HG02678 (cell line): ENCODE measurements around the gene LHFPL2.
"Not testable (repeated sequence)": the region's sequence is repeated elsewhere in the genome, so short reads cannot be mapped to it uniquely, and the experiment has no call there.

Experiments
- ATAC-seq: cut with Tn5 transposase; IDR thresholded peaks from one replicate; pipeline ENCODE4 v1.9.1; 2021; ENCODE audit warnings: mild to moderate bottlenecking, moderate library complexity; ENCODE audit not compliant: unreplicated experiment

Gene LHFPL2

DNA sequence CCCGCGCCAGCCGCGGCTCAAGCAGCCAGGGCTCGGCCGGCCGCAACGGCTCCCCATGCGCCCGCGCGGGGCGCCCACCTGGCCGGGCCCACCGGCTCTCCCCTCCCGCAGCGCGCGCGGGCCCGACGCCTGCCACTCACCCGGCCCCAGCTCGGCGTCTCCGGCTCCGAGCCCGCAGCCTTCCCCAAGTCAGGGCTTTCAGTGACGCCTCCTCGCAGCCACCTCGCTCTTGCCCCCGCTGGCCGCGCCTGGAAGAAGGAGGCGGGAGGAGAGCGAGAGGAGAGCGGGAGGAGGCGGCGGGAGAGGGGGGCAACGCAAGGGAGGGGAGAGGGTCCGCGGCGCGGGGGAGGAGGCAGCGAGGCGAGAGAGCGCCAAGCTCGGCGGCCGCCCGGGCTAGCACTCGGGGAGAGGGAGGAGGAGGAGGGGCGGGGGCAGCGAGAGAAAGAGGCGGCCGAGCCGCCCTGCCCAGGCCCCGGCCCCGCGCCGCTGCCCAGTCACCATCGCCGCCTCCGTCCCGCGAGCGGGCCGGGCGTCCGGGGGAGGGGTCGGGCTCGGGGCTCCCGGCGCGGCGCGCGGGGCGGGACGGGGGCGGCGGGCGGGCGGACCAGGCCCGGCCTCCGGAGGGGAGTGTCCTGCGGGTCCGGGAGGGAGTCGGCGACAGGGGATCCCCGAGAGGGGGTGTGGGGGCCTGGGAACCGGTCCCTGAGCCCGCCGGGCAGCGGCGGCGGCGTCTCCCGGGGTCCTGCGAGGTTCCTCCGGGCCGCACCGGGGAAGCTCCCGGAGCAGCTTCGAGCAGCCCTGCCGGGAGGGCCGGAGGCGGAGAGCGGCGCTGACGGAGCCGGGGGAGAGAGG lies at the start of gene LHFPL2:
TSS of gene LHFPL2 (minus strand) at position 414 of the 852 bp plus-strand sequence. CDS start 138,559 bp downstream, outside the sequence.
- peak; percentile 61 for ATAC-seq

GRCh38 chr5:78696637-78697036 lies 48.1 kb upstream of the LHFPL2 start:
- ATAC-seq = no peak

GRCh38 chr5:78696052-78696451 lies 47.5 kb upstream of the LHFPL2 start:
- not testable (repeated sequence) for ATAC-seq

GRCh38 chr5:78693339-78693738 lies 44.8 kb upstream of the LHFPL2 start:
- no peak for ATAC-seq

DNA sequence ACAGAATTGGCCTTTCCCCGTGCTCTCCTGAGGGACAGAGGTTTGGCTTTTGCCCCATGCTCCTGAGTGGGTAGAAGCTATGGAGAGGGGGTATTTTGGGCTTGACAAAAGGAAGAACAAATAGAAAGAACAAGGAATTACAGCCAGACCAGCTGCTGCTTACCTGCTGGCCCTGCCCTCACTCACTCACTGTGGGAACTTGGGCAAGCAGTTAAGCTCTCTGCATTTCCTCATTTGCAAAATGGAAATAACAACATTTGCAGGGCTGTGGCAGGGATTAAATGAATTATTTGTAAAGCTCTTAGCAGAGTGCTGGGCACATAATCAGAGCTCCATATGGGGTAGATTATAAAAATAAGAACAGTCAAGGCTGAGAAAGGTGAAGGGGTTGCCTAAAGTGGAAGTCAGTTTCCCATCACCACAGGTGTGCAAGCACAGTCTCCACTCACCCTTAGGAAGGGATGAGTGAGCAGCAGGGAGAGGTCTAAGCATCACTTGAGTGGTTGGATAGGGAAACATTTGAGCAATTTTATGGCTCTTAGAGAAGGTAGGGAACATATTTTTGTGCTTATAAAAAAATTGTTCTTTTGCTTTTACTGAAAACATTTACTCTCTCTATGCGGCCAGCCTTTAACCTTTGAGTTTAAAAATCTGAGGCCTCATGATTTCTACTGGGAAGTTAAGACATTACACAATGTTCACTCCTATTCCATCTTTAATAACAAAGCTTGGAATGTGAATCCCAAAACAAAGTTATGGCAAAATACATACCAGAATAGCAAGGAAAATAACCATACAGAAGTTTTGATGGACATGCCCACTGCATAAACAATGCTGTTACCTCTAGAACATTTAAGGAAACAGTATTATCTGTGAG lies 42.8 kb upstream of the LHFPL2 start:
- no peak for ATAC-seq

DNA sequence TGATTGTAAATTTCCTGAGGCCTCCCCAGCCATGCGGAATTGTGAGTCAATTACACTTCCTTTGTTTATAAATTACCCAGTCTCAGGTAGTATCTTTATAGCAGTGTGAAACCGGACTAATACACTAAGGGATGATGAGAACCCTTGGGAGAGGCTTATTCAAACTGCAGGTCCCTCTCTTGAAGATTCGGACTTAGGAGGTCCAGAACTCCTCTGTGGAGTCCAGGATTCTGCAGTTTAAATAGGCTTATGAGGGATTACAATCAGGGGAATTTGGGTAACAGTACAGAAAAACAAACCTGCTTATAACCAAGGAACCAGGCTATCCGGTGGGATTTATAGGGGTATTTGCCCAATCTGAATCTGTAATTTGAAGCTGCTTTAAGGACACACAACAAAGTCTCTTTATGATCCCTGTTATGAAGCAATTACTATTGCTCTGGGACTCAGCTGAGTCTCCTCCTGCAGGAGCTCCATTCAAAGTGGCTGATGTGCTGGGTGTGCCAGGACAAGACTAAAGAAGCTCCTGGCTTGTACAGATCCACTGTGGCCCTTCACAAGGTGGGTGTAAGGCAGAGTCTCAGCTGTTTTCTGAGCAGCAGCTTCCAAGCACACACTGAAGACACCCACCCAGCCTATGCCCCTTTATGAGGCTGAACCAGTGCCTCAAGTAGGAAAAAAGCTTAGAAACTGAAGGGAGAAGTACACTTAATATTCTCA lies 41.8 kb upstream of the LHFPL2 start:
- no peak for ATAC-seq

GRCh38 chr5:78689540-78690252 lies 41.1 kb upstream of the LHFPL2 start:
- no peak for ATAC-seq

DNA sequence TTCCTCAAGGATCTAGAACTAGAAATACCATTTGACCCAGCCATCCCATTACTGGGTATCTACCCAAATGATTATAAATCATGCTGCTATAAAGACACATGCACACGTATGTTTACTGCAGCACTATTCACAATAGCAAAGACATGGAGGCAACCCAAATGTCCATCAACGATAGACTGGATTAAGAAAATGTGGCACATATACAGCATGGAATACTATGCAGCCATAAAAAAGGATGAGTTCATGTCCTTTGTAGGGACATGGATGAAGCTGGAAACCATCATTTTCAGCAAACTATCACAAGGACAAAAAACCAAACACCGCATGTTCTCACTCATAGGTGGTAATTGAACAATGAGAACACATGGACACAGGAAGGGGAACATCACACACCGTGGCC lies 38.9 kb upstream of the LHFPL2 start:
- ATAC-seq = not testable (repeated sequence)

GRCh38 chr5:78683905-78684304 lies 35.3 kb upstream of the LHFPL2 start:
- ATAC-seq = not testable (repeated sequence)

- ATAC-seq = no peak
Observed at GRCh38 chr5:78679905-78680304, 31.3 kb upstream of the LHFPL2 start.

- ATAC-seq = no peak
Observed at GRCh38 chr5:78677777-78678668, 29.5 kb upstream of the LHFPL2 start.

DNA sequence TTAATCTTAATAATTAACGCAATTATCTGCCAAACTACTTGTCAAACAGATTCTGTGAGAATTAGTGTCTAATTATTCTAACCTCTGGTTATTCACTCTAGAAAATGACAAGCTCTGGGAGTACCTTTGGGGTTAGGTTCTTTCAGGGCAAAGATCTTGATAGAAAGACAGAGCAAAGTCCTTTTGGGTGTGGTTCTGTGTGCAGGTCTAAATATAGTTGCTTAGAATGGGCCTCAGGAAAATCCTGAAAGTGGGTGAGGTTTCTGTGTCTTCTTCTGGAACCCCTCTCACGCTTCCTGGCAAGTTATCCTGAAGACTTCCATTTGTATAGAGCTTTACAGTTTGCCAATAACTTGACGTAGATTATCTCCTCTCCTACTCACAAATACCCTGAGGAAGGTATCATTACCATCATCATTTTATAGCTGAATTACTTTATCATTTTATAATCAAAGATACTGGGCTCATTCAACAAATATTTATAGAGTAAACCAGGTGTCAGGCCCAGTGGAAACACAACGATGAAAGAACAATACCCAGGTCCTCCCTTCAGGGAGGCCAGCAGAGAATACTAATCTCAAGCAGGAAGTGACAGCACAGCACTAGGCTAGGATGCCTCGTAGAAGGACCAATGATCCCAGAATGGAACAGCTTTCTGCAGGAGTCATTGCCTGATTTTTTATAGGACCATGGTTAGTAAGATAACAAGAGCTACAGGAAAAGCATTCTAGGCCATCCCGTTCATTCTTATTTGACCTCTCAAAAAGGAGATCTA lies 27.6 kb upstream of the LHFPL2 start:
- ATAC-seq = no peak

- not testable (repeated sequence) for ATAC-seq
Observed at GRCh38 chr5:78673827-78674226, 25.3 kb upstream of the LHFPL2 start.

- ATAC-seq = no peak
Observed at GRCh38 chr5:78672154-78672553, 23.6 kb upstream of the LHFPL2 start.

GRCh38 chr5:78671609-78672008 lies 23.0 kb upstream of the LHFPL2 start:
- ATAC-seq = no peak

- no peak for ATAC-seq
Observed at GRCh38 chr5:78670701-78671269, 22.2 kb upstream of the LHFPL2 start.

DNA sequence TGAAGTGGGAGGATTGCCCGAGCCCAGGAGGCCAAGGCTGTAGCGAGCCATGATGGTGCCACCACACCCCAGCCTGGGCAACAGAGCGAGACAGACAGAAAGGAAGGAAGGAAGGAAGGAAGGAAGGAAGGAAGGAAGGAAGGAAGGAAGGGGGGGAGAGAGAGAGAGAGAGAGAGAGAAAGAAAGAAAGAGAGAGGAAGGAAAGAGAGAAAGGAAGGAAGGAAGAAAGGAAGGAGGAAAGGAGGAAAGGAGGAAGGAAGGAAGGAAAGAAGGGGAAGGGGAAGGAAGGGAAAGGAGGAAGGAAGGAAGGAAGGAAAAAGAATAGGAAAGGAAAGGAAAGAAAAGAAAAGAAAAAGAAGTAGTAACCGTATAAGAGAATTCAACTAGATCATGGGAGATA lies 20.8 kb upstream of the LHFPL2 start:
- ATAC-seq = no peak

DNA sequence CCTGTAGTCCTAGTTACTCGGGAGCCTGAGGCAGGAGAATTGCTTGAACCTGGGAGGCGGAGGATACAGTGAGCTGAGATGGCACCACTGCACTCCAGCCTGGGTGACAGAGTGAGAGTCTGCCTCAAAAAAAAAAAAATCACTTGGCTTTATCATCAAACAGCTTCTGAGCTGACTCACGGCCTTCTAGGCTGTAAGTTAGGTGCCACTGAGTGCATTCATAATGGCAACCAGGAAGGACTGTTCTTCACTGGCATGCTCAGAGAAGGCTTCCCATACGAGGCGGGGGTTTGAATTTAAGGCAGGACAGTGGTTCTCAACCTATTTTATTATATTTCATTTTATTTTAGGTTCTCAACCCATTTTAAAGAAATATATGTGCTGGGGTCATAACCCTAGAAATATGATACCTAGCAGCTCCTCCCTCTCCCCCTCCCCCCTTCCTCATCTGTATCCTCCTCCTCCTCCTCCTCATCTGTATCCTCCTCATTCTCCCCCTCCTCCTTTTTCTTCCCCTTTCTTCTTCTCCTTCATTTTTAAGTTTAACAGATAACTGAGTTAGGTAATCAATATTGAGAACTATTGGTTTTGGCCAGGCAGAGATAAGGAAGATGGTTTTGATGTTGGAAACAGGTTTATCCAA lies 19.0 kb upstream of the LHFPL2 start:
- ATAC-seq = no peak
